DLD1 (cell line): Measurements from ENCODE around the gene TANGO6.

Experiments used
- in situ Hi-C: cut with HindIII; loops from 2 replicates; pipeline ENCODE4 v1.10.0; 2017; ENCODE audit warnings: low sequenced_read_pairs

TANGO6 gene

GRCh38 chr16:69083306-69083941, 240.1 kb downstream of the TANGO6 start:
- in situ Hi-C loops, result no loop called here

GRCh38 chr16:69084289-69084688, 241.0 kb downstream of the TANGO6 start:
- in situ Hi-C loops, result no loop called here

GRCh38 chr16:69085032-69085695, 241.8 kb downstream of the TANGO6 start:
- in situ Hi-C loops, result no loop called here

- in situ Hi-C loops, result no loop called here
Measured at GRCh38 chr16:69087161-69087581, 243.8 kb downstream of the TANGO6 start.

- in situ Hi-C loops, result no loop called here
Measured at GRCh38 chr16:69088684-69089083, 245.4 kb downstream of the TANGO6 start.

- in situ Hi-C loops, result no loop called here
Measured at GRCh38 chr16:69089091-69089910, 246.0 kb downstream of the TANGO6 start.

GRCh38 chr16:69093974-69094373, 250.6 kb downstream of the TANGO6 start:
- in situ Hi-C loops, result no loop called here

- in situ Hi-C loops, result no loop called here
Measured at GRCh38 chr16:69094501-69094900, 251.2 kb downstream of the TANGO6 start.

- in situ Hi-C loops, result no loop called here
Measured at GRCh38 chr16:69095193-69095592, 251.9 kb downstream of the TANGO6 start.

GRCh38 chr16:69100071-69100691, 256.9 kb downstream of the TANGO6 start:
- in situ Hi-C loops, result loop anchor here (25.0 kb wide), 1 partner anchor 188 kb away; no protein-coding TSS in a partner anchor

GRCh38 chr16:69105501-69106361, 262.4 kb downstream of the TANGO6 start, which contains the start of gene HAS3:
Gene HAS3 (plus strand): TSS chr16:69105653. CDS start chr16:69109396, 3,743 bp downstream.
- in situ Hi-C loops, result loop anchor here (25.0 kb wide), 1 partner anchor 193 kb away; no protein-coding TSS in a partner anchor

GRCh38 chr16:69106491-69107315, 263.4 kb downstream of the TANGO6 start:
- in situ Hi-C loops, result loop anchor here (25.0 kb wide), 1 partner anchor 194 kb away; no protein-coding TSS in a partner anchor

- in situ Hi-C loops, result loop anchor here (25.0 kb wide), 1 partner anchor 195 kb away; no protein-coding TSS in a partner anchor
Measured at GRCh38 chr16:69107316-69107962, 264.1 kb downstream of the TANGO6 start.

GRCh38 chr16:69108064-69108904, 265.0 kb downstream of the TANGO6 start:
- in situ Hi-C loops, result loop anchor here (25.0 kb wide), 1 partner anchor 196 kb away; no protein-coding TSS in a partner anchor

GRCh38 chr16:69108905-69109252, 265.5 kb downstream of the TANGO6 start:
- in situ Hi-C loops, result loop anchor here (25.0 kb wide), 1 partner anchor 197 kb away; no protein-coding TSS in a partner anchor

- in situ Hi-C loops, result loop anchor here (25.0 kb wide), 1 partner anchor 197 kb away; no protein-coding TSS in a partner anchor
Measured at GRCh38 chr16:69109486-69110270, 266.3 kb downstream of the TANGO6 start.

GRCh38 chr16:69110406-69110805, 267.1 kb downstream of the TANGO6 start:
- in situ Hi-C loops, result loop anchor here (25.0 kb wide), 1 partner anchor 198 kb away; no protein-coding TSS in a partner anchor
